ENCODE measurements around the gene STEAP1B.
"Not testable (repeated sequence)": the region's sequence is repeated elsewhere in the genome, so short reads cannot be mapped to it uniquely, and the experiment has no call there.

Gene STEAP1B

GRCh38 chr7:22499888-22500689 is at the start of gene STEAP1B:
Gene STEAP1B, minus strand, starts transcription at chr7:22500188. Its CDS starts 5,333 bp downstream, at chr7:22494855.
- peak; percentile 86 for DNase-seq

DNA sequence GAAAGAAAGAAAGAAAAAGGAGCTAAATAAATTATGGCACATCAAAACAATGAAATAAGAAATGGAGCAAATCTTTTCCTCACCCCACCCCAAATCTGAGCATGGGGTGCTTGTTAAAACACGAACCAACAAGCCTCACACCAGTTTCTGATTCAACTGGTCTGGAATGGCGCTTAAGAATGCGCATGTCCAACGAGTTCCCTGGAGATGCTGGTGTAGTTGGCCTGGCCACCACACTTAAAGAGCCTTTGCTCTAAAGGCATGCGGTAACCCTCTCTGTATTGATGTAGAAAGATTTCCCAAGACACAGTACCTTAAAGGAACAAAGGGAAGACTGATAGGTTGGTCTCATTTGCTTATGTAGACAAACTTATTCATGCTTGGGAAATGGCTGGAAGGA is 49.1 kb upstream of the STEAP1B start:
- DNase-seq: no peak

DNA sequence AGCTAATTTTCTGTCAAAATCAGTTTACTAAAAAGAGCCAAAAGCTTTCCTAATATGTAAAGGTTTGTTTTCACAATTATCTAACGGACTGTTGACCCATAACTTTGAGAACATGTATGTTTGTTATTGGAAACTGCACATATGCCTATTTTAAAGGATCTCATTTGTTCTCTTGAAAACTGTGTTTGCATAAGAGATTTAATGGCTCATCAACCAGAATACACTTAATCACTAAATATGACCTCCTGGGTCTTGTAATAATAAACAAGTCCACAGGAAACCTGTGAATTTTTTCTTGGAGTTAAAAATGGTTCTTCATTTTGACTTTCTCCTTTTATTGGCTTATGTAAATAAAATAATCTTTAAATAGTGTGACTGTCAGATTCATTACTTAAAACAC is 48.3 kb upstream of the STEAP1B start:
- no peak for DNase-seq

- no peak for DNase-seq
Observed at GRCh38 chr7:22546769-22547168, 46.8 kb upstream of the STEAP1B start.

GRCh38 chr7:22545529-22545928 is 45.5 kb upstream of the STEAP1B start:
- no peak for DNase-seq

- no peak for DNase-seq
Observed at GRCh38 chr7:22544245-22544644, 44.3 kb upstream of the STEAP1B start.

- no peak for DNase-seq
Observed at GRCh38 chr7:22543169-22543568, 43.2 kb upstream of the STEAP1B start.

GRCh38 chr7:22542669-22543068 is 42.7 kb upstream of the STEAP1B start:
- DNase-seq: no peak

DNA sequence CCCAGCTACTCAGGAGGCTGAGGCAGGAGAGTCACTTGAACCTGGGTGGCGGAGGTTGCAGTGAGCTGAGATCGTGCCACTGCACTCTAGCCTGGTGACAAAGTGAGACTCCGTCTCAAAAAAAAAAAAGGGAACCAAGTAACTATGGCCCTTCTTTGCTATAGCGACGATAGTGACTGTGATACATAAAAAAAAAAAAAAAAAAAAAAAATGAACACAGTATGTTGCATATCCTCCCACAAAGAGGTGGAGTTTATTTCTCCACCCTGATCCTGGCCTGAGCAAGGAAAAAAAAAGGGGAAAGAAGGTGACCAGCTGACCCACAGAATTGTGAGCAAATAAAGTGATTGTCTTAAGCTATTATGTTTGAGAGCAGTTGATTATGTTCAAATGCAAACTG is 42.3 kb upstream of the STEAP1B start:
- no peak for DNase-seq

DNA sequence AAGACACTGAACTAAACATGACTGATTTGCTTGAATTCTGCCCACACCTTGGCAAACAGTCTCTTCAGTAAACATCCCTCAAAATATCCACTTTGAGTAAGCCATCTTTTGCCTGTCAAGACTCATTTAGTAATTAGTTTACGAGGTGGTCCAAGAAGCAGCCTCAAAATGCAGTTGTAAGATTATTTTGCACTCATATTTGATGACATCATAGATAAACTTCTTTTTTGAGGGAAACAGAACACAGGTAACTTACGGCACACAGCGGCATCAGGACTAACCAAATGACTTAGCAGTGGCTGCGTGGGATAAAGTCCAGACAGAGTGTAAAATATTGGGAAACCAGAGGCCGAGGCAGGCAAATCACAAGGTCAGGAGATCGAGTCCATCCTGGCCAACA is 41.8 kb upstream of the STEAP1B start:
- no peak for DNase-seq

DNA sequence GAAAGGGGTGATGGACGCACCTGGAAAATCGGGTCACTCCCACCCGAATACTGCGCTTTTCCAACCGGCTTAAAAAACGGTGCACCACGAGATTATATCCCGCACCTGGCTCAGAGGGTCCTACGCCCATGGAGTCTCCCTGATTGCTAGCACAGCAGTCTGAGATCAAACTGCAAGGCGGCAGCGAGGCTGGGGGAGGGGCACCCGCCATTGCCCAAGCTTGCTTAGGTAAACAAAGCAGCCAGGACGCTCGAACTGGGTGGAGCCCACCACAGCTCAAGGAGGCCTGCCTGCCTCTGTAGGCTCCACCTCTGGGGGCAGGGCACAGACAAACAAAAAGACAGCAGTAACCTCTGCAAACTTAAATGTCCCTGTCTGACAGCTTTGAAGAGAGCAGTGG is 28.5 kb upstream of the STEAP1B start:
- not testable (repeated sequence) for DNase-seq

- DNase-seq: not testable (repeated sequence)
Observed at GRCh38 chr7:22524353-22524947, 24.5 kb upstream of the STEAP1B start.

DNA sequence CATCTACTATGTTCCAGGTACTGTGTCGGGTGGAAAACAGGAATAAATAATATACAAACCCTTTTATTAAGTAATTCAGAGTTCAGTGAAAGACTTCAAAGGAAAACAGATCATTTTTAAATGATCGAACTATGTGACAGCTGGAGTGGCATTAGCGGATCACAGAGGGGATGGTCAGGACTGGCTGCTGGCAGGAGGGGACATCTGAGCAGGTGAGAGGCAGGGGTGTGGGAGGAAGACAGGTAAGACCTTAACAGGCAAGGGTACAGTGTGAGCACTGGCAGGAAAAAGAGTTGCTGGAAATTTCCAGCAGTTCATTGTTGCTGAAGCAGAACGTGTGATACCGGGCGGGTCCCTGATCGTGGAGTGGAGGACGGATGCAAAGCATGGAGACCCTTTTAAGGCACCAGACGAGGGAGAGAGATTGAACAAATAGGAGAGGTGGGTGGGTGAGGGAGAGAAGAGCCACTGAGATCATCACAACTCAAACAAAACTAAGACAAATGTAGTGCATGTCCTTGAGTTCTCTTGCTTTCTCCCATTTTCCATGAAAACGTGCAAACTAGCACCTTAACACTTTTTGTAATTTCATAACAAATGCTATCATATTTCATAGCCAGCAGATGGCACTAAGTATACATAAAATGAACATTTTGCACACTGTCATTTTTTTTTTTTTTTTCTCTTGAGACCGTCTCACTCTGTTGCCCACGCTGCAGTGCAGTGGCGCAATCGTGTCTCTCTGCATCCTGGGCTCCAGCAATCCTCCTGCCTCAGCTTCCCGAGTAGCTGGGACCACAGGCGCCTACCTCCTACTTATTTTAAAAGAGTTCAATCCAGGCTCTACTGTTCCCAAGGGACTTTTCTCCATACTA is 23.7 kb upstream of the STEAP1B start:
- peak; percentile 44 for DNase-seq

DNA sequence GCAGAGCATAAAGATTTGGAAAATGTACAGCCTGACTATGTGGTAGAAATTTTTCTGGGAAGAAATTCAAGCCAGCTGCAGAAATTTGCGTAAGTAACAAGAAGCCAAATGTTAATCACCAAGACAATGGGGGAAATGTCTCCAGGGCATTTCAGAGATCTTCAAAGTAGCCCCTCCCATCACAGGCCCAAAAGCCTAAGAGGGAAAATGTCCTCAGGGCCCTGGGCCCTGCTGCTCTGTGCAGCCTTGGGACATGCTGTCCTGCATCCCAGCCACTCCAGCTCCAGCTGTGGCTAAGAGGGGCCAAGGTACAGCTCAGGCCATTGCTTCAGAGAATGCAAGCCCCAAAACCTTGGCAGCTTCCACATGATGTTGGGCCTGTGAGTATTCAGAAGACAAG is 19.6 kb upstream of the STEAP1B start:
- DNase-seq: not testable (repeated sequence)

DNA sequence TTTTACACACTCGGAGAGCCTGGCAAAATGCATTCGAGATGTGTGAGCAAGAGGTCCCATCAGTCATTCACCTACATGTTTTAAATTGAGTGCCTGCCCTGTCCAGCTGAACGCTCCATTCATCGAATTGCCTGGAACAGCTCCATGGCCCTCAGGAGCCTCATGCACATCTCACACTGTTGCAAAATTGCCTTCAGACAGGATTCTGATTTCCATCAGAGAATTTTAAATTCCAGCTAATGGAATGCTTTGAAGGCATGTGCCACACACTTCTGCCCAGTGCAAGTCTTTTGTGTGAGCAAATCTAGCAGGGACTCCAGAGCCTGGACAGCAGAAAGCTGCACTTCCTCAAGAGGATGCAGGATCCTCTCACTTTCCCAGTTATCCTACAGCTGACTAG is 17.0 kb upstream of the STEAP1B start:
- DNase-seq: not testable (repeated sequence)

DNA sequence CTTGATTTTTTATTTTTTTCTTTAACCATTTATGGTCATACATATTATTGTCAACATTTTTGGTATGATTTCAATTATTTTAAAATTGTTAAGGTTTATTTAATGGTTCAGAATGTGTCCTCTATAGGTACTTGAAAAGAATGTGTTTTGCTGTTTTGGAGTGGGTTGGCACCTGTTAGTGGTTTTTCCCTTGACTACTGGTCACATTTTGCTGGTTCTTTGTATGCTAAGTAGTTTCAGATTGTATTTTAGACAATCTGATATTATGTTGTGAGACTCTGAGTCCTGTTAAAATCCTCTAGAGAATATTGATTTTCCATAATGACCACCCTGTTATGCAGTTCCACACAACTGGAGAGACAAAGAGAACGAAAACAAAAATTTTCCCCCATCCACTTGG is 15.0 kb upstream of the STEAP1B start:
- DNase-seq: not testable (repeated sequence)

DNA sequence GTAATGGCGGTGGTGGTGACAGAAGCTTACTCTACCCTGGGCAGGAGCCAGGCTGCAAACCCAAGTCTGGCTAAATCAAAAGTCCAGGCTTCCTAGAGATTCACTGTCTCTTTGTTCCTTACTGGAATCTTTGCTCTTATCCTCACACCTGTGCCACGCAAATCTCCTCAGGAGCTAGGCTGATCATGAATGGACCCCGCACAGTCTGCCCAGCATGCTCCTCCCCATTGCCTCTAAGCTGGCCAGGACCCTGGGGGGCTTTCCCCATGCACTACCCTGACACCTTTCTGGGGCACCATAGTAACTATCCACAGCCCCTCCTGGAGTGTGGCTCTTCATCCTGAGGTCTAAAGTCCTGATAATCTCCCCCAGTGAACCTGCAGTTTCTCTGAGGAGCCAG is 7.3 kb upstream of the STEAP1B start:
- DNase-seq: not testable (repeated sequence)

DNA sequence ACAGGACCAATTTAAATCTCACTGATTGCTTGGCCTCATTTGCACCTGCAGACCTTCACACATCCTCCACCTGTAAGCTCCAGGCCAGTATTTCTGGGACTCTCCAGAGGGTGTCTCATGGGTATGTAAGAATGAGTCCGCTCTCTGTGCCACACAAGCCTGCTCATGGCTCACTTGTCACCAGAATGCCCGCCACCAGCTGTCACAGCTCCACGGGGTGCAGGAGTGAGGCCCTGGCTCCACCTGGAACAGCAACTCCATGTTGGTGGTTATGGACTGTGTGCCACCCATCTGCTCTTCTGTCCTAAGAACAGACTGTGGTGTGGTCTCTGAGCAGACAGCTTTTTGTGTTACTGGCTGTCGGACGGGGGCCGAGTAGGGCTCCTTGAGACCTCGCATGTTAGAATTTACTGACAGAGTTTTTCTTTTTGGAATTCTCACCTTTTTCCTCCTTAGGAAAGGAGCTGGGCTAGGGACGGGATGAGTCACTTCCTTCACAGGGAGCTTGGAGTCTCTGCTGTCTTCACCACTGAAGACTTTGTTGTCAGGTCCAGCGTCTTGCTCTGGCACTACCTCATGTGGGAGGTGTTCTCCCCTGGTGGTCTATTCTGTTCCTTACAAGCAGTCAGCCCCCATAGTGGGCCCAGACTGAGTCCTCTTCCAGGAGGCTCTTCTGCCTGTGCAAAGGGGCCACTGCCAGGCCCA is 6.5 kb upstream of the STEAP1B start:
- not testable (repeated sequence) for DNase-seq

- not testable (repeated sequence) for DNase-seq
Observed at GRCh38 chr7:22504519-22504918, 4.5 kb upstream of the STEAP1B start.

- not testable (repeated sequence) for DNase-seq
Observed at GRCh38 chr7:22502104-22502503, 2.1 kb upstream of the STEAP1B start.

DNA sequence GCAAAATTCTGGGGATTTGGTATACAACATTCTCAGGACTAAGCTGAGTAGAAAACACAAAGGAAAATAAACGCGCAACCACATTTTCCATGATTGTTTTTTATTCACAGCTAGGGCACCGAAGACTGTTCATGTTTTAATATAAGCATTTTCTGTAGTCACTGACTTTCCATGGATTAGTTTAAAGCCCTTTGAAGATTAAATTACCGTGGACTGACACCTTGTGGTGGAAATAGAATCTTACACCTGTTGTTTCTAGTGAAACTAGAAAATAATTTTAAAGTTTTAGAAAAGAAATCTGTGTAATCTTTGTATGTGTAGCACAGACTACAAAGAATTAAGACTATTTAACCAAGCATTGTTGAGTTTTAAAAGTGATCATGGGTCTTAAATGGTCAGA is 1.3 kb upstream of the STEAP1B start:
- DNase-seq: peak; percentile 53

DNA sequence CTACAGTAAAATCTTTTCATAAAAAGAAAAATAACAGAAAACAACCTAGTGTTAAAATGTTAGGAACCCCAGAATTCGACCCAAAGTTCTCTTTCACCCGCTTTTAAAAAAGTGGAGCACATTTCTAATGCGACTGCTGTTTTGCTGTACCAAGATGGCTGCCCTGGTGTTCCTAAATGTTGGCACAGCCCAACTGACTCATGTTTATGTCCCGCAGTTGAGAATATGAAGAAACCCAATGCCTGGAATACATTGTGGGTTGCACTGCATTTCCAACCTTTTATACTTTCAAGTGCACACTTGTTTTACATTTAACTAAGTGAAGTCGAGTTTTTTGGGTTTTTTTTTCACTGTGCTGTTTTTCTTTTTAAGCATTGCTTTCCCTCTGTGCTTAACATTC is 944 bp downstream of the STEAP1B start:
- DNase-seq: no peak

DNA sequence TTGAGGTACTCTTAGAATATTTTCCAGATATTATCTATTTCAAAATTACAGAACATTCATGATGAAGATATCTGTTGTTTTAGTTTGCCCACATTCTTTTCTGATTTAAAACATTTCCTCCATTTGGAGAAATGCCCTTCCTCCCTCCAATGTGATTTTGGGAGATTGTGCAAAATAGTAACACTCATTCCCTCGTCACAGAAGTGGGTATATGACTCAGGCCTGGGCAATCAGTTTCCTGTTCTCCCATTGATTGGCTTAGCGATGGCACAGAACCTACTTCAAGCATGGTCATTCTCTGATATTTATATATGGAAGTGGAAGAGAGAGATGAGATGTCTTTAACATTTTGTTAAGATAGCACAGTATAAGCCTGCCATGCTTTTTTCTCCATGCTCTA is 3.1 kb downstream of the STEAP1B start:
- DNase-seq: not testable (repeated sequence)
